ENCODE measurements around the gene CAPN15.

CAPN15 gene

DNA sequence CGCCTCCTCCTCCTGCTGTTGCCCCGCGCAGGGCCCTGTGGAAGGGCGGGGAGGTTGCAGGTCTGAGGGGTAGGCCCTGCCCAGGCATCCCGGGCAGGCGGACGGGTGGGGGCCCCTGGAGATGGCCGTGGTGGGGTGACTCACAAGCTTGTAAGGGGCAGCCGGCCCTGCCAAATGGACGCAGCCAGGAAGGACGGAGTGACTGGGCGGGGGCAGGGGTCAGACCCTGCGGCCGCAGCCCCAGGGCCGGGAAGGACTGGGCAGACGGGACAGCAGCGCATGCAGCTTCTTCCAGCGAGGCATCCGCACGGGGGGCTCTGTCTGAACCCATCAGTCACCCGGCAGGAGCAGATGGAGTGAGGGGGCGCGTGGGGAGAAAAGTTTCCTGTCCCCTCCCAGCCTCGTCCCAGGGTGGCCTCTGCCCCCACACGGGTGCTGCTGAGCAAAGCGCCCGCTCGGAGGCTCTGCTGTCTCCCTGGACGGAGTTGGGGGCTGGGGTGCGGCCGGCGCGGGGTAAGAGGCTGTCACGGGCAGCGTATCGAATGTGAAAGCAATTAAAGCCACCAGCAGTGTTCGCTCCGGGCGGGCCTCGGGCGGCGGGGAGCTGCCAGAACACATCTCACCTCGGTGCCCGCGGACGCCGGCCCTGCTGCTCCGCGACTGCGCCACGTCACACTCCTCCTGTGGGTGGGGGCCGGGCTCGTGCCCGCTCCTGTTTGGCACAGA is 27.3 kb downstream of the CAPN15 start:
- H3K27me3 Mint-ChIP-seq = peaks cover 8% of the 10 kb centered on the region
- no peak overlapping the region for H3K4me3 Mint-ChIP-seq
- no peak overlapping the region for H3K27ac Mint-ChIP-seq
- ATAC-seq (ENCODE audit: low read depth) = no peak
- H3K9me3 Mint-ChIP-seq = no peaks in the 10 kb centered on the region
- peaks cover 4% of the 10 kb centered on the region for H3K4me1 Mint-ChIP-seq
- DNase-seq (ENCODE audit: low spot score in 2 of 2) = no peak
- peaks cover 2% of the 10 kb centered on the region for H3K36me3 Mint-ChIP-seq

DNA sequence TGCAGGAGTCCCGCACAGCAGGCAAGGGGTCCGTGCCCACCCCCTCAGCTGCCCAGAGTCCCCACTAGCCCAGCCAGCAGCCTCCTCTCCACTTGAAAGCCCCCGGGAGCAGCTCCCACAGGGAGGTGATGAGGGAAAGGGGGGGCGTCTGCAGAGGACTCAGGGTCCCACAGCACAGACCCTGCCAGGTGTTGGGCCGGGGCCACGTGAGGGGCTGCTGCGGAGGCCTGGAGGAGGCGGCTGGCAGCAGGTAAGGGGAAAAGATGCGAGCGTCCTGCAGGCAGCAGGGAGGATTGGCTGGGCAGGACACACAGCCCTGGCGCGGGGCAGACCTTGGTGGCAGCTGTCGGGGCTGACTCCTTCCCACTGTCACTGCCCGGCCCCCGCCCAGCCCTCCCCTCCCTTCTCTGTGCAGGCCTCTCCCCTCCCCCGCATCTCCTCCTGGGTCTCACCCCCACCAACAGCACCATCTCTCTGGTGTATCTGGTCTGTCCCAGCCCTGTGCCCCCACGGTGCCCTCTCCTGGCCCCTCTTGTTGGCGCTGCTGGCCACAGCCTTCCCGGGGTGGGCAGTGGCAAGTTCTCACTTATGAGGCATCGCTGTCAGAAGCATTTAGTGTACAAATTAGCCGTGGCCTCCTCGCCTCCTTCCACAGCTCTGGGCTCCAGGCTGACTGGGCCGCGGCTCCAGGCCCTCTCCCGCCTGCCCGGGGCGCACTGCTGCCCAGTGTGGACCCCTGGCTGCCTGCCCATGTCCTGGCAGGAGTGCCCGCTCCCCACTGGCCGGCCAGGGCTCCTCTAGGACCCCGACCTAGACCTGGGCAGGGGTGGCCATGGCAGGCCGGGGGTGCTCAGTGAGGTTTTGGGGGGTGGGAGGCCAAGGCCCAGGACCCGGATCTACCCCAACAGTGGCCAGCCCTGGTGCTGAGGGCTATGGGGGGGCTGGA is 28.3 kb downstream of the CAPN15 start:
- no peak for ATAC-seq (ENCODE audit: low read depth)
- peaks cover 4% of the 10 kb centered on the region for H3K4me1 Mint-ChIP-seq
- H3K27ac Mint-ChIP-seq = no peak overlapping the region
- no peak overlapping the region for H3K4me3 Mint-ChIP-seq
- H3K27me3 Mint-ChIP-seq = peaks cover 8% of the 10 kb centered on the region
- no peak for DNase-seq (ENCODE audit: low spot score in 2 of 2)
- peaks cover 2% of the 10 kb centered on the region for H3K36me3 Mint-ChIP-seq
- no peaks in the 10 kb centered on the region for H3K9me3 Mint-ChIP-seq

- no peak for DNase-seq (ENCODE audit: low spot score in 2 of 2)
- Mint-ChIP-seq H3K4me3 (no peak overlapping the region), H3K27ac (no peak overlapping the region), H3K9me3 (no peaks in the 10 kb centered on the region), H3K4me1 (peaks cover 4% of the 10 kb centered on the region), H3K27me3 (peaks cover 10% of the 10 kb centered on the region), H3K36me3 (peaks cover 2% of the 10 kb centered on the region)
- no peak for ATAC-seq (ENCODE audit: low read depth)
Measured at GRCh38 chr16:556474-557173, 29.1 kb downstream of the CAPN15 start.

DNA sequence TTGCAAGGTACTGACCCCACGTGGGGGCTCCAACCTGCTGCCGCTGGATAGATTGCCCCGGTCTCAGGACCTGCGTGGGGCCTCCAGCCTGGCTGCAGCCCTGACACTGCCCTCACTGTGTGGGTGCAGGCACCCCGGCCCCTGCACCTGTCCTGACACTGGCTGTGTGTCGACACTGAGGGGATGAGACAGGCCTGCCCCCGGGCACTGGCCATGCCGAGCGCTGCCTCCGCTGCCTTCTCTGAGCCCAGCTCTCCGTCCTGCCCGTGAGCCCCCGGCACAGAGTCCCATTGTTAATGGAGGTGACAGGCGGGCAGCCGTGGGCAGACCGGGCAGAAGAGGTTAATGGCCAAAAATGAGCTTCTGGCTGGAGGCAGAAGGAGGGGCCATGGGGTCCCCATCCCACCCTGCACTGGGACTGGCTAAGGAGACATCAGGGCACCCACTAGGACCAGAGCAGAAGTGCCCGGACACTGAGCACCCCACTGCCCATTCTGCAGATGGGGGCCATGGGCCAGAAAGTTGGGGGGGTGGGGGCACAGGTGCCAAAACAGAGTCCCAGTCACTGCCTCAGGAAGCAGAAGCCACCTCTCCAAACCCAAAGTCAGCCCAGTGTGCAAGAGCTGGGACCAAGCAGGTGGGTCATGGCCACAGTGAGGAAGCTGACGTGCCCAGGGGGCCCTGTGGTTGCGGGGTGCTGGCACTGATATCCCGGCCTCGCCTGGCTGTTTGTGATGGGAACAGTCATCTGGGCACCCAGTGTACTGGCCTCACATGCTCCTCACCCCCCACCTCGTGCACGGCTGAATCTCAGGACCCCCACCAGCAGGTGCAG is 30.2 kb downstream of the CAPN15 start:
- Mint-ChIP-seq H3K4me1 (peaks cover 4% of the 10 kb centered on the region), H3K27ac (no peak overlapping the region), H3K36me3 (peaks cover 2% of the 10 kb centered on the region), H3K27me3 (peaks cover 12% of the 10 kb centered on the region), H3K9me3 (no peaks in the 10 kb centered on the region), H3K4me3 (no peak overlapping the region)
- DNase-seq (ENCODE audit: low spot score in 2 of 2) = no peak
- ATAC-seq (ENCODE audit: low read depth) = no peak

GRCh38 chr16:558298-559020 is 30.9 kb downstream of the CAPN15 start:
- no peak overlapping the region for H3K27ac Mint-ChIP-seq
- H3K4me3 Mint-ChIP-seq = no peak overlapping the region
- DNase-seq (ENCODE audit: low spot score in 2 of 2) (no peak), ATAC-seq (ENCODE audit: low read depth) (no peak)
- H3K36me3 Mint-ChIP-seq = peaks cover 2% of the 10 kb centered on the region
- peaks cover 14% of the 10 kb centered on the region for H3K27me3 Mint-ChIP-seq
- peaks cover 4% of the 10 kb centered on the region for H3K4me1 Mint-ChIP-seq
- H3K9me3 Mint-ChIP-seq = no peaks in the 10 kb centered on the region

DNA sequence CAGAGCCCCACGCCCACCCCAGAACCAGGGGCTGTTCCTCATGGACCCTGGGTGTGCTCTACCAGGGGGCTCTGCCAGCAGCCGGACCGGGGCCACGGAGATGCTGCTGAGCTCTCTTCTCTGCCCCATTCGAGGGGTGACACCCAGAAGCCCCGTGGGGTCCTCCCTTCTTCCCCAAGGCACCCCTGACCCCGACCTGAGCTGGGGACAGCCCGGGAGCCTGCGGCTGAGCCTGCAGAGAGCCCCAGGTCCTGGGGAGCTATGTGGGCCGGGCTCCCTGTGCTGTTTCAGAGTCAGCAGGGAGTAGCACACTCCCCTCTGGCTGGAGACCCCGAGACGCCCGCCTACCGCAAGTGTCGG is 31.5 kb downstream of the CAPN15 start:
- Mint-ChIP-seq H3K27ac (no peak overlapping the region), H3K36me3 (peaks cover 2% of the 10 kb centered on the region), H3K27me3 (peaks cover 14% of the 10 kb centered on the region), H3K9me3 (no peaks in the 10 kb centered on the region), H3K4me1 (peaks cover 4% of the 10 kb centered on the region), H3K4me3 (no peak overlapping the region)
- DNase-seq (ENCODE audit: low spot score in 2 of 2) = no peak
- ATAC-seq (ENCODE audit: low read depth) = no peak

GRCh38 chr16:559411-560203 is 32.1 kb downstream of the CAPN15 start:
- Mint-ChIP-seq H3K27me3 (peaks cover 14% of the 10 kb centered on the region), H3K4me3 (no peak overlapping the region), H3K9me3 (no peaks in the 10 kb centered on the region), H3K36me3 (no peaks in the 10 kb centered on the region), H3K4me1 (peaks cover 4% of the 10 kb centered on the region), H3K27ac (no peak overlapping the region)
- ATAC-seq (ENCODE audit: low read depth) (no peak), DNase-seq (ENCODE audit: low spot score in 2 of 2) (no peak)

DNA sequence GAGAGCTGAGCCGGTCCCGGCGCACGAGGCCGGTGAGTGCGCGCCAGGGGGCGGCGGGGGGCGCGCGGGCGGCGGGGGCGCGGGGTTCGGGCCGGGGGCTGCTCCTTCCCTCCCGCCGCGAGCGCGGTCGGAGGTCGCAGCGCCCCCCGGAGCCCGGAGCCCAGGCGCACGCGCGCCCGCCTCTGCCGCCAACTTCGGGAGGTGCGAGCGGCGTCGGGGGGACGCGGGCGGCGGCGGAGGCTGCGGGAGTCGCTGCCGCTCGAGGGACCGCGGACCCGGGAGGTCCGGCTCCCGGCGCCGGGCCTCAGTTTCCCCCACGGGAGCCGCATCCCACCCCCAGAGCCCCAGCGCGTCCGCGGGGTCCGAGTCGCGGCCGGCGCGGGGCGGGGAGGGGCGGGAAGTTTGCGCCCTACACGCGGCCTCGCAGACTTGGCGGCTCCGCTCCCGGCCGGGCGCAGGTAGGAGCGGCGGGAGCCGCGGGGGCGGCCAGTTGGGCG is 32.7 kb downstream of the CAPN15 start, which contains the start of gene PRR35:
Gene PRR35, plus strand, starts transcription at position 191 of the 497 bp plus-strand sequence. CDS start 2,901 bp downstream, outside the sequence.
- Mint-ChIP-seq H3K9me3 (no peaks in the 10 kb centered on the region), H3K4me1 (peaks cover 4% of the 10 kb centered on the region), H3K36me3 (no peaks in the 10 kb centered on the region), H3K4me3 (no peak within 1 kb of the TSS), H3K27ac (no peak within 1 kb of the TSS), H3K27me3 (peaks cover 14% of the 10 kb centered on the region)
- DNase-seq (ENCODE audit: low spot score in 2 of 2) (no peak), ATAC-seq (ENCODE audit: low read depth) (no peak)

DNA sequence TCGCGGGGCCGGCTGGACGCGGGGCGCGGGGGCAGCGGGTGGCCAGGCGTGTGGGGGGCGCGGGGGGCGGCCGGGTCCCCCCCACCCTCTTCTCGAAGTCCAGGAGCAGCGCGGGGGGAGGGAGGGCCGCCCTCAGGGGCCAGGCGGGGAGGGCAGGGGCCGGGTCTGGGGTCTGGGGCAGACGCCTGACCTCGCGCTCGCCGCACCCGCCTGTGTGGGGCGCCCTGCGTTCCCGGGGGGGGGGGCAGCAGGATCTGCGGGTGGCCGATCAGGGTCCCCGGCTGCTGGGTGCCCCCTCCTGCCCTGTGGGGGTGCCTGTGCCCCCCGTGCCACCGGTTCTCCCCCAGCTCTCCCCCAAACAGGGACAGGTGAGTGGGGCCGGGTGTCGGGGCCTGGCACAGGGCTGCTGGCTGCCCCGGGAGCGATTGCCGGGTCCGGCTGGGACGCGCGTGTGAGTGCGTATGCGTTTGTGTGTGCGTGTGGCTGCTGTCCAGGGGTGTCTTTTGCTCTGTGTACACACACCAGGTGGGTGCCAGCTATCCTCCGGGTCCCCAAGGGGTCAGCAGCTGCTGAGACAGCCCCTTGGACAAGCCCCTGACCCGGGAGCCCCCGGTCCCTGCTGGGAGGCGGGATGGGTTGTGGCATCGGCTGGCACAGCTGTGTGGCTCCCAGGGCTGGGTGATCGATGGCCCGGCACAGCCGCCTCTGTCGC is 33.3 kb downstream of the CAPN15 start:
- no peaks in the 10 kb centered on the region for H3K36me3 Mint-ChIP-seq
- H3K4me3 Mint-ChIP-seq = no peak overlapping the region
- ATAC-seq (ENCODE audit: low read depth) (no peak), DNase-seq (ENCODE audit: low spot score in 2 of 2) (no peak)
- H3K9me3 Mint-ChIP-seq = no peaks in the 10 kb centered on the region
- no peak overlapping the region for H3K27ac Mint-ChIP-seq
- peaks cover 14% of the 10 kb centered on the region for H3K27me3 Mint-ChIP-seq
- H3K4me1 Mint-ChIP-seq = peaks cover 4% of the 10 kb centered on the region

- Mint-ChIP-seq H3K27me3 (peaks cover 14% of the 10 kb centered on the region), H3K36me3 (no peaks in the 10 kb centered on the region), H3K4me1 (peaks cover 5% of the 10 kb centered on the region), H3K27ac (no peak overlapping the region), H3K4me3 (no peak overlapping the region), H3K9me3 (no peaks in the 10 kb centered on the region)
- ATAC-seq (ENCODE audit: low read depth) (no peak), DNase-seq (ENCODE audit: low spot score in 2 of 2) (no peak)
Measured at GRCh38 chr16:561413-561794, 33.9 kb downstream of the CAPN15 start.

GRCh38 chr16:561957-562938 is 34.7 kb downstream of the CAPN15 start:
- Mint-ChIP-seq H3K4me1 (peaks cover 13% of the 10 kb centered on the region), H3K4me3 (no peak overlapping the region), H3K9me3 (no peaks in the 10 kb centered on the region), H3K27me3 (peaks cover 14% of the 10 kb centered on the region), H3K36me3 (no peaks in the 10 kb centered on the region), H3K27ac (no peak overlapping the region)
- ATAC-seq (ENCODE audit: low read depth) = no peak
- DNase-seq (ENCODE audit: low spot score in 2 of 2) = no peak
